Chondrocyte (in vitro differentiated cells): Measurements from ENCODE around the gene OR1E2. TPM values are rescaled to one million over a fixed set of nuclear protein-coding genes. Genes with fewer than 3 reads are reported as not detected.
"Not testable (repeated sequence)": the region's sequence is repeated elsewhere in the genome, so short reads cannot be mapped to it uniquely, and the experiment has no call there.

Experiments used
- DNase-seq: peaks from one replicate; pipeline ENCODE4 v3.0.0; 2021; ENCODE audit warnings: mixed read lengths, low spot score
- H3K27ac Mint-ChIP-seq: one replicate; pipeline ENCODE4 v1.8.0; 2021; ENCODE audit warnings: mild to moderate bottlenecking, moderate library complexity, mixed read lengths; ENCODE audit not compliant: unreplicated experiment
- H3K27me3 Mint-ChIP-seq: 2 replicates; pipeline ENCODE4 v1.8.0; 2021; ENCODE audit warnings: low read depth, mixed read lengths
- H3K36me3 Mint-ChIP-seq: 2 replicates; pipeline ENCODE4 v1.8.0; 2021; ENCODE audit warnings: low read depth, mixed read lengths
- H3K4me1 Mint-ChIP-seq: 2 replicates; pipeline ENCODE4 v1.8.0; 2021; ENCODE audit warnings: low read depth, mild to moderate bottlenecking, mixed read lengths
- H3K4me3 Mint-ChIP-seq: one replicate; pipeline ENCODE4 v1.8.0; 2021; ENCODE audit warnings: mild to moderate bottlenecking, moderate library complexity, mixed read lengths; ENCODE audit not compliant: unreplicated experiment
- H3K9me3 Mint-ChIP-seq: 2 replicates; pipeline ENCODE4 v1.8.0; 2021; ENCODE audit warnings: low read depth, mixed read lengths
- CTCF ChIP-seq: fragments of 200-600 bp; sonication (generic); IDR thresholded peaks from 2 replicates; pipeline ENCODE4 v1.5.0; 2021; ENCODE audit warnings: antibody characterized with exemption, mild to moderate bottlenecking, moderate library complexity
- total RNA-seq: library from RNA; stranded (reverse); gene quantifications from 3 replicates; pipeline ENCODE4 v1.2.1, GENCODE V29; 2021

The OR1E2 gene
- total RNA-seq, 1 donor from 2014 or later: not detected

DNA sequence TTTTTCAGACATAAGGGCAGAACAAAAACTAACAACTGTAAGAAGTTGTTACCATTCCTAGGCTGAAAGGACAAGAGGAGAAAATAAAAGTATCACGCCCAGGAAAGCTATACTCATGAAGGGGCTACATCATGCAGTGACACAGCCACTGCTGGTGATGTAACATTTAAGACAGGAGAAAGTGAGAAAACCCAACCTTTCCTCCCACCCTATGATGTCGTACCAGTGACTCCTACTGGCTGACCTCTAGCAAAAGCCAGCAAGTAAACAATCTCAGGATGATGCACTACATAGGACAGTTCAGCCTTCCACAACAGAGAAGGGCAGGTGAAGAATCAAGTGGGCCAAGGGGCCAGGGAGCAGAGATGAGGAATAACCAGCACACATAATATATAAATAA lies 14.0 kb upstream of the OR1E2 start:
- H3K27me3 Mint-ChIP-seq: peaks cover 4% of the 10 kb centered on the region
- H3K4me1 Mint-ChIP-seq: no peaks in the 10 kb centered on the region
- H3K27ac Mint-ChIP-seq: no peak overlapping the region
- DNase-seq: no peak
- no peak overlapping the region for H3K4me3 Mint-ChIP-seq
- TF ChIP-seq CTCF: no peak
- no peaks in the 10 kb centered on the region for H3K36me3 Mint-ChIP-seq
- H3K9me3 Mint-ChIP-seq: peaks cover 2% of the 10 kb centered on the region

DNA sequence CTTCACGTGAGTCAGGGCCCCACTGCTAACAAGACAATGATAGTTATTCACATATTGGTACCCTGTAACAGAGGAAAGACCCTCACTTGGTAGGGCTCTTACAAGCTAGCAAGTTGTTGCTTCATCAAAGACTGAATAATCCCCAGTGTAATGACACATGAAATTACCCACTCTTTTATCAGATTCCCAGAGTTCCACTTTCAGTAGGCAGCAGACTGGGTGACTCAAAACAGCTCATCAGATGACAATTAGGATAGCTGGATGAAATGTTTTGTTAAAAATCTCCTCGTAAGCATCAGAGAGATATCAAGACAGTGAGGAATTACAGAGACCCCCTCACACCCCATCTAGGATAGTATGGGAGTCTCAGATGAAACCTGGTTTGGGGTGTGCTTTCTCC lies 6.8 kb upstream of the OR1E2 start:
- DNase-seq: no peak
- no peak overlapping the region for H3K4me3 Mint-ChIP-seq
- peaks cover 2% of the 10 kb centered on the region for H3K9me3 Mint-ChIP-seq
- no peak overlapping the region for H3K27ac Mint-ChIP-seq
- no peak for TF ChIP-seq CTCF
- H3K36me3 Mint-ChIP-seq: no peaks in the 10 kb centered on the region
- peaks cover 9% of the 10 kb centered on the region for H3K27me3 Mint-ChIP-seq
- no peaks in the 10 kb centered on the region for H3K4me1 Mint-ChIP-seq

GRCh38 chr17:3438368-3438767 lies 4.7 kb upstream of the OR1E2 start:
- Mint-ChIP-seq H3K9me3 (no peaks in the 10 kb centered on the region), H3K4me1 (no peaks in the 10 kb centered on the region), H3K4me3 (no peak overlapping the region), H3K27ac (no peak overlapping the region), H3K27me3 (peaks cover 7% of the 10 kb centered on the region), H3K36me3 (no peaks in the 10 kb centered on the region)
- no peak for TF ChIP-seq CTCF
- no peak for DNase-seq

GRCh38 chr17:3433215-3433614 lies 426 bp downstream of the OR1E2 start:
- H3K9me3 Mint-ChIP-seq: peaks cover 20% of the 10 kb centered on the region
- not testable (repeated sequence) for DNase-seq, H3K36me3 Mint-ChIP-seq, H3K4me1 Mint-ChIP-seq, H3K4me3 Mint-ChIP-seq, H3K27ac Mint-ChIP-seq, H3K27me3 Mint-ChIP-seq

- Mint-ChIP-seq H3K27me3 (peaks cover 8% of the 10 kb centered on the region), H3K27ac (no peak overlapping the region), H3K4me3 (no peak overlapping the region), H3K4me1 (no peaks in the 10 kb centered on the region), H3K36me3 (no peaks in the 10 kb centered on the region), H3K9me3 (peaks cover 12% of the 10 kb centered on the region)
- DNase-seq: no peak
- TF ChIP-seq CTCF: no peak
These were observed 15.4 kb downstream of the OR1E2 start for GRCh38 chr17:3418222-3418621.

DNA sequence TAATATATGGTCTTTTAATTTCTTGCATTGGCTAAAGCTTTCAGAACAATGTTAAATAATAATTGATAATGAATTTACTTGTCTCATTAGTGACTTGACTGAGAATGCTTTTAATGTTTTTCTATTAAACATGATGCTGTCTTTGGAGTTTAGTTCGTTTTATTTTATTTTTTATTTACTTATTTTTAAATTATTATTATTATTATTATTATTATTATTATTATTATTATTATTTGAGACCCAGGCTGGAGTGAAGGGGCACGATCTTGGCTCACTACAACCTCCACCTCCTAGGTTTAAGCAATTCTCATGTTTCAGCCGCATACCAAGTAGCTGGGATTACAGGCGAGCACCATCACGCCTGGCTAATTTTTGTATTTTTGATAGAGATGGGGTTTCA lies 18.0 kb downstream of the OR1E2 start:
- H3K36me3 Mint-ChIP-seq: peaks cover 2% of the 10 kb centered on the region
- no peak for DNase-seq
- H3K27ac Mint-ChIP-seq: no peak overlapping the region
- no peaks in the 10 kb centered on the region for H3K4me1 Mint-ChIP-seq
- no peak for TF ChIP-seq CTCF
- peaks cover 12% of the 10 kb centered on the region for H3K9me3 Mint-ChIP-seq
- peaks cover 9% of the 10 kb centered on the region for H3K27me3 Mint-ChIP-seq
- no peak overlapping the region for H3K4me3 Mint-ChIP-seq

DNA sequence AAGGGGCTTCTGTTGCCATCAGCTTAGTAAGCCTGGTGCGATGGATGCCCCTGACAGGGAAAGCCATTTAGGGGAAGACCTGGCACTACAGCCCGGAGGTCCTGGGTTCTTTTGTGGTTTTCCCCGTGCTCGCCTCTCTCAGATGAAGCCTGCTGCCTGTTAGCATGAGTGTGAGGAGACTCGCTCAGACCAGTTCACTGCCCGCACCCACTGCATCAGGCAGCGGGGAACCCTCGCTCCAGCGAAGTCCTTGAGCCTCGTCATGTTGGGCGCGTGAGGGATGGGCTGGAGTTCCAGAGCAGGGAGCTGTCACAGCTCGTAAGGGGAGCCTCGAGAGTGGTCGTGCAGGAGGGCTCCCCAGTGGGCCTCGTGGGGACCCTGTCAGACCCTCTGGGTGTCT lies 21.4 kb downstream of the OR1E2 start:
- H3K4me1 Mint-ChIP-seq, H3K27ac Mint-ChIP-seq, H3K27me3 Mint-ChIP-seq, DNase-seq, H3K4me3 Mint-ChIP-seq, H3K36me3 Mint-ChIP-seq: not testable (repeated sequence)
- peaks cover 17% of the 10 kb centered on the region for H3K9me3 Mint-ChIP-seq
